Neutrophil (primary cell): Measurements from ENCODE around the gene TUT4.

Source experiments
- H3K27ac ChIP-seq: fragments of 200-600 bp; sonication (generic); 2 replicates; pipeline ENCODE4 v1.5.1; 2016; ENCODE audit warnings: mild to moderate bottlenecking, moderate library complexity
- H3K27me3 ChIP-seq: fragments of 200-600 bp; sonication (generic); 2 replicates; pipeline ENCODE4 v1.6.0; 2016; ENCODE audit warnings: mild to moderate bottlenecking
- H3K36me3 ChIP-seq: fragments of 200-600 bp; sonication (generic); 2 replicates; pipeline ENCODE4 v1.5.1; 2017
- H3K4me1 ChIP-seq, 2 experiments: fragments of 200-600 bp in 1 of 2; sonication (generic) in 1 of 2; 1 replicate in 1 of 2; 2 replicates in 1 of 2; pipeline versions ENCODE4 v1.5.1 to v1.6.1; 2013 to 2016; ENCODE audit warnings: low read depth in 1 of 2, low read length in 1 of 2, mild to moderate bottlenecking in 1 of 2, moderate library complexity in 1 of 2; ENCODE audit not compliant: control insufficient read depth in 1 of 2, insufficient read depth in 1 of 2
- H3K4me3 ChIP-seq, 2 experiments: fragments of 200-600 bp in 1 of 2; sonication (generic) in 1 of 2; 1 replicate in 1 of 2; 2 replicates in 1 of 2; pipeline ENCODE4 v1.5.1; 2013 to 2016; ENCODE audit warnings: low read depth in 1 of 2, low read length in 1 of 2, mild to moderate bottlenecking in 1 of 2, moderate library complexity in 1 of 2
- H3K9me3 ChIP-seq: fragments of 200-600 bp; sonication (generic); 2 replicates; pipeline ENCODE4 v1.5.1; 2016
- TF ChIP-seq, protein P1 (sequence below): fragments of 200-600 bp; sonication (generic); IDR thresholded peaks from 2 replicates; pipeline ENCODE4 v1.5.1; 2016; ENCODE audit warnings: antibody characterized with exemption

Gene TUT4

DNA sequence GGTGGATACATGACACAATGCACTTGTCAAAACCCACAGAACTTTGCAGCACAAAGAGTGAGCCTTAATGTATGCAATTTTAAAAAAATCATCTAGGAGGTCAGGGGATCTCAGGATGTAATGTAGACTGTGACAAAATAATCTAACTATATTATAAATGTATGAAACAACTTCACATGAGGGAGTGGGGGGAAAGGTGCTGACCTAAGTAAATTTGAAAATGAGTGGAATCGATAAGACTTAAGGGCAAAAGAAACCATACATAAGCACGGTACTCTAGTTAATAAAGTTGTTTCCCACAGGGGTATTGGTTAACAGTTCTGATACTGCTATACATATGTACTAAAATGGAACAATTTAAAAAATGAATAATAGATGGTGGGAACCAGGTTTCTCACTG is 83.8 kb downstream of the TUT4 start:
- peaks cover 23% of the 10 kb centered on the region for H3K36me3 ChIP-seq
- no peaks in the 10 kb centered on the region for H3K27me3 ChIP-seq
- TF ChIP-seq, protein P1, sequence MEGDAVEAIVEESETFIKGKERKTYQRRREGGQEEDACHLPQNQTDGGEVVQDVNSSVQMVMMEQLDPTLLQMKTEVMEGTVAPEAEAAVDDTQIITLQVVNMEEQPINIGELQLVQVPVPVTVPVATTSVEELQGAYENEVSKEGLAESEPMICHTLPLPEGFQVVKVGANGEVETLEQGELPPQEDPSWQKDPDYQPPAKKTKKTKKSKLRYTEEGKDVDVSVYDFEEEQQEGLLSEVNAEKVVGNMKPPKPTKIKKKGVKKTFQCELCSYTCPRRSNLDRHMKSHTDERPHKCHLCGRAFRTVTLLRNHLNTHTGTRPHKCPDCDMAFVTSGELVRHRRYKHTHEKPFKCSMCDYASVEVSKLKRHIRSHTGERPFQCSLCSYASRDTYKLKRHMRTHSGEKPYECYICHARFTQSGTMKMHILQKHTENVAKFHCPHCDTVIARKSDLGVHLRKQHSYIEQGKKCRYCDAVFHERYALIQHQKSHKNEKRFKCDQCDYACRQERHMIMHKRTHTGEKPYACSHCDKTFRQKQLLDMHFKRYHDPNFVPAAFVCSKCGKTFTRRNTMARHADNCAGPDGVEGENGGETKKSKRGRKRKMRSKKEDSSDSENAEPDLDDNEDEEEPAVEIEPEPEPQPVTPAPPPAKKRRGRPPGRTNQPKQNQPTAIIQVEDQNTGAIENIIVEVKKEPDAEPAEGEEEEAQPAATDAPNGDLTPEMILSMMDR, result no peak
- H3K4me3 ChIP-seq, result no peak overlapping the region
- H3K9me3 ChIP-seq, result no peaks in the 10 kb centered on the region
- H3K4me1 ChIP-seq, result no peaks in the 10 kb centered on the region
- H3K27ac ChIP-seq, result no peak overlapping the region

GRCh38 chr1:52463891-52464290 is 89.0 kb downstream of the TUT4 start:
- no peak overlapping the region for H3K27ac ChIP-seq
- H3K9me3 ChIP-seq, result no peaks in the 10 kb centered on the region
- no peaks in the 10 kb centered on the region for H3K27me3 ChIP-seq
- TF ChIP-seq, protein P1, result no peak
- no peak overlapping the region for H3K4me3 ChIP-seq
- H3K36me3 ChIP-seq, result peaks cover 16% of the 10 kb centered on the region
- no peaks in the 10 kb centered on the region for H3K4me1 ChIP-seq

GRCh38 chr1:52461821-52462220 is 91.1 kb downstream of the TUT4 start:
- Histone ChIP-seq H3K27me3 (no peaks in the 10 kb centered on the region), H3K4me1 (no peaks in the 10 kb centered on the region), H3K36me3 (peaks cover 24% of the 10 kb centered on the region), H3K4me3 (no peak overlapping the region), H3K9me3 (no peaks in the 10 kb centered on the region), H3K27ac (no peak overlapping the region)
- TF ChIP-seq, protein P1, result no peak

GRCh38 chr1:52460694-52461093 is 92.2 kb downstream of the TUT4 start:
- H3K4me3 ChIP-seq, result no peak overlapping the region
- H3K9me3 ChIP-seq, result no peaks in the 10 kb centered on the region
- H3K4me1 ChIP-seq, result no peaks in the 10 kb centered on the region
- H3K27ac ChIP-seq, result no peak overlapping the region
- H3K27me3 ChIP-seq, result no peaks in the 10 kb centered on the region
- TF ChIP-seq, protein P1, result no peak
- H3K36me3 ChIP-seq, result peaks cover 21% of the 10 kb centered on the region

- no peaks in the 10 kb centered on the region for H3K9me3 ChIP-seq
- H3K27ac ChIP-seq, result no peak overlapping the region
- H3K36me3 ChIP-seq, result peaks cover 24% of the 10 kb centered on the region
- no peak overlapping the region for H3K4me3 ChIP-seq
- TF ChIP-seq, protein P1, result no peak
- no peaks in the 10 kb centered on the region for H3K27me3 ChIP-seq
- peaks cover 3 to 9% of the 10 kb centered on the region in 2 experiments for H3K4me1 ChIP-seq
Measured at GRCh38 chr1:52455686-52456085, 97.2 kb downstream of the TUT4 start.

- TF ChIP-seq, protein P1, result no peak
- H3K9me3 ChIP-seq, result no peaks in the 10 kb centered on the region
Measured at GRCh38 chr1:52454779-52455178, 98.1 kb downstream of the TUT4 start.

More at GRCh38 chr1:52454779-52455178, 98.1 kb downstream of the TUT4 start:
- Histone ChIP-seq H3K4me1 (peaks cover 3 to 9% of the 10 kb centered on the region in 2 experiments), H3K36me3 (peaks cover 26% of the 10 kb centered on the region), H3K27me3 (no peaks in the 10 kb centered on the region), H3K27ac (no peak overlapping the region), H3K4me3 (no peak overlapping the region)
